ENCODE results near the gene METTL25. TPM values are rescaled to one million over a fixed set of nuclear protein-coding genes. Genes with fewer than 3 reads are reported as not detected.

The METTL25 gene
- total and polyA plus RNA-seq, 2 of the 8 experiments (the other 6 are each of a cell fraction or from before 2014, with no cell fraction given) = 2.4 to 8.3 TPM

DNA sequence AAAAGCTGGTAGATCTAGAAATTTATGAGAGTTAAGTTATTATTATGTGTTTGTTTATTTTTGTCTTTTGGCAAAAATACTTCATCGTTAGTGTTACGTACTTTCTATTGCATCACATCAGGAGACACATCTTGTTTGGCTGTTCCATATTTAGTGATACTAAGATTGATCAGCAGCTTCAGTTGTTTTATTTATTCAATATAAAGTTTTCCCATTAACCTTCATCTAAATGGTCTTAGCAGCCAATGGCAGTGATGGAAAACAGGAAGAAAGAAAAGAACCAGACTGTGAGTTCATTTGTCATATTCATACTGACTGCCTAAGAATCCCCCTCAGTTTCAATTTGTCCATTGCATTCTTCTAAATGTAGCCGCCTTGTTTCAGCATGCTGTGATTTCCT is 122.3 kb downstream of the METTL25 start:
- no peak for FAIRE-seq

More for the DNA sequence above, 122.3 kb downstream of the METTL25 start:
- Histone ChIP-seq H4K20me1 (replicated peaks in 1 of 2; ENCODE audit: control insufficient read depth in 1 of 2, insufficient read depth in 2 of 2, low read length in 2 of 2) (no peaks in the 10 kb centered on the region), H3K4ac (replicated peaks; ENCODE audit: insufficient read length, low read depth, low read length) (no peak overlapping the region), H2AFZ (ENCODE audit: low read length) (no peak overlapping the region), H2BK20ac (ENCODE audit: low read length) (no peak overlapping the region), H4K5ac (ENCODE audit: insufficient read length, low read depth, low read length) (no peak overlapping the region), H3K27ac (ENCODE audit: low read depth, low read length) (no peak overlapping the region), H3K79me2 (ENCODE audit: control insufficient read depth in 1 of 2, insufficient read depth in 2 of 2, low read length in 2 of 2) (no peaks in the 10 kb centered on the region), H3K79me1 (ENCODE audit: low read depth, low read length) (no peaks in the 10 kb centered on the region), H3K9me3 (ENCODE audit: insufficient read depth in 2 of 2, low read depth in 1 of 2, low read length in 1 of 2) (no peaks in the 10 kb centered on the region), H3K4me1 (replicated peaks in 1 of 4; ENCODE audit: control insufficient read depth in 3 of 4, insufficient read depth in 4 of 4, low read length in 3 of 4) (no peaks in the 10 kb centered on the region; a peak in 1 of 7 replicates), H2AK5ac (ENCODE audit: low read depth, low read length) (no peak overlapping the region), H3K56ac (replicated peaks; ENCODE audit: insufficient read length, low read depth, low read length) (no peak overlapping the region), H3K23ac (ENCODE audit: insufficient read length) (no peak overlapping the region), H4K8ac (ENCODE audit: extremely low read depth, insufficient read depth, low read length) (no peak overlapping the region), H2BK15ac (ENCODE audit: low read length) (no peak overlapping the region), H3K4me2 (ENCODE audit: insufficient read depth in 1 of 2, low read depth in 2 of 2, low read length in 2 of 2) (no peak overlapping the region), H3K27me3 (replicated peaks in 1 of 4; ENCODE audit: control insufficient read depth in 3 of 4, extremely low read depth in 1 of 4, insufficient read depth in 3 of 4, low read length in 3 of 4) (no peaks in the 10 kb centered on the region), H3K18ac (ENCODE audit: extremely low read depth, low read length) (no peak overlapping the region), H3K4me3 (ENCODE audit: extremely low read depth in 1 of 4, insufficient read depth in 2 of 4, low read depth in 3 of 4, low read length in 4 of 4) (no peak overlapping the region), H4K91ac (replicated peaks; ENCODE audit: insufficient read length, low read length) (no peak overlapping the region), H3K9ac (replicated peaks in 1 of 4; ENCODE audit: extremely low read depth in 1 of 4, low read depth in 3 of 4, low read length in 3 of 4) (no peak overlapping the region), H3K14ac (ENCODE audit: insufficient read length) (no peak overlapping the region), H3K23me2 (ENCODE audit: low read depth, low read length) (no peaks in the 10 kb centered on the region), H2BK5ac (ENCODE audit: low read depth, low read length) (no peak overlapping the region), H2BK12ac (ENCODE audit: low read depth, low read length) (no peak overlapping the region), H3K36me3 (ENCODE audit: control insufficient read depth in 2 of 4, insufficient read depth in 4 of 4, low read length in 3 of 4) (no peaks in the 10 kb centered on the region), H2BK120ac (replicated peaks; ENCODE audit: low read depth, low read length) (no peak overlapping the region)
- DNase-seq (ENCODE audit: low read depth in 1 of 2, low spot score in 2 of 2) = no peak
- ChIA-PET CTCF (ENCODE audit: partially characterized antibody) (interaction anchor here (1.0 kb wide), 1 partner anchor 9 kb away, joined by 4 read pairs; no protein-coding TSS in a partner anchor), POLR2A (ENCODE audit: partially characterized antibody) (no interaction called here)
- WGBS, 2 experiments (ENCODE audit: extremely low coverage in 1 of 2, insufficient coverage in 1 of 2, insufficient read length in 1 of 2, insufficient replicate concordance in 2 of 2, low coverage in 1 of 2, low lambda C conversion rate in 2 of 2, missing lambda C conversion rate in 1 of 2) = 88% methylated on average over 3 of the region's 3 CpGs; no CpG with 5 or more reads in 1 of the 2 experiments
- no peak for TF ChIP-seq POLR2AphosphoS5 (IDR thresholded peaks at IDR 0.05; ENCODE audit: low read depth, low read length)
- TF ChIP-seq RAD21 (IDR thresholded peaks at IDR 0.05 in 1 of 2, conservative IDR thresholded peaks at IDR 0.05 in 1 of 2; ENCODE audit: low read depth in 2 of 2, low read length in 2 of 2) = no peak
- TF ChIP-seq SRF (IDR thresholded peaks at IDR 0.05; ENCODE audit: low read depth, low read length) = no peak
- no peak for TF ChIP-seq BACH1 (IDR thresholded peaks at IDR 0.05; ENCODE audit: low read length)
